Right lobe of liver (tissue), 6 donors: ENCODE measurements around the gene METTL4. TPM values are rescaled to one million over a fixed set of nuclear protein-coding genes. Genes with fewer than 3 reads are reported as not detected.
"Not testable (repeated sequence)": the region's sequence is repeated elsewhere in the genome, so short reads cannot be mapped to it uniquely, and the experiment has no call there.

Experiments
- ATAC-seq, 4 donors: fragments of 200-7000 bp; cut with Tn5 transposase; one replicate each; pipeline ENCODE4 v1.9.1; 2020; ENCODE audit warnings: mild to moderate bottlenecking in 4 of 4, moderate library complexity in 4 of 4
- DNase-seq, 3 donors: peaks; one replicate each; pipeline ENCODE4 v3.0.0-alpha.2; 2020
- H3K27ac ChIP-seq, 3 donors: fragments of 200-600 bp; one replicate each; pipeline ENCODE4 v1.8.0; 2022
- H3K27me3 ChIP-seq, 2 donors: fragments of 200-600 bp; one replicate each; pipeline ENCODE4 v1.8.0; 2022
- H3K36me3 ChIP-seq, 4 donors: fragments of 200-600 bp; sonication (generic) in 1 of 4; one replicate each; pipeline versions ENCODE4 v1.5.1 to v1.8.0; 2017 to 2022; ENCODE audit warnings: control low read depth in 1 of 4
- H3K4me1 ChIP-seq, 4 donors: fragments of 200-600 bp; sonication (generic) in 1 of 4; one replicate each; pipeline versions ENCODE4 v1.5.1 to v1.8.0; 2017 to 2022; ENCODE audit warnings: control low read depth in 1 of 4
- H3K4me3 ChIP-seq, 3 donors: fragments of 200-600 bp; one replicate each; pipeline ENCODE4 v1.8.0; 2022
- H3K9me3 ChIP-seq, 4 donors: fragments of 200-600 bp; sonication (generic) in 1 of 4; one replicate each; pipeline versions ENCODE4 v1.5.1 to v1.8.0; 2017 to 2022; ENCODE audit warnings: control low read depth in 1 of 4
- POLR2A ChIP-seq: fragments of 450-650 bp; IDR thresholded peaks from one replicate; pipeline ENCODE4 v1.6.1; 2017; ENCODE audit warnings: antibody characterized with exemption, mild to moderate bottlenecking
- WGBS: methylation state at CpG from one replicate; pipeline ENCODE4 v1.1.6; 2018; ENCODE audit warnings: low coverage, low lambda C conversion rate; ENCODE audit not compliant: insufficient coverage; ENCODE audit errors: missing lambda C conversion rate; 5-methylcytosine and 5-hydroxymethylcytosine counted together
- intact Hi-C, 2 donors: fragments of 100-400 bp; cut with DNase I; formaldehyde crosslinking; loops; one replicate each; pipeline versions ENCODE4 v1.11.2 to v1.14.1; 2022
- total RNA-seq, 6 experiments: library from RNA; depleted of rRNA in 2 of 6; stranded (reverse); fragments of >200 nt in 2 of 6; fragmentation: NEBNext Ultra II Directional in 3 of 6; extraction: Animal tissue kit (Norgen Biotek cat#: 25700) in 3 of 6; gene quantifications; one replicate each; pipeline versions ENCODE4 v1.1.0 to v1.2.4, GENCODE V29; 2016 to 2023
- TF ChIP-seq, protein P1 (sequence below), 4 donors: fragments of 200-600 bp in 3 of 4; fragments of 450-650 bp in 1 of 4; IDR thresholded peaks; one replicate each; pipeline versions ENCODE4 v1.5.1 to v1.8.0; 2016 to 2022; ENCODE audit warnings: antibody characterized with exemption in 4 of 4, mild to moderate bottlenecking in 2 of 4
- donor health status: DM: no; HTN: yes; CAD: no.
- donor health status: DM: no; HTN: no; CAD: no.
- donor health status: DM: no; HTN: no; CAD: no.
- donor health status: DM: no; HTN: yes; CAD: no.
- donor health status: DM: no; HTN: yes; CAD: no.

Gene METTL4
- total RNA-seq, 6 experiments from 2014 or later: 3.2 to 4.9 (median 3.3) TPM

DNA sequence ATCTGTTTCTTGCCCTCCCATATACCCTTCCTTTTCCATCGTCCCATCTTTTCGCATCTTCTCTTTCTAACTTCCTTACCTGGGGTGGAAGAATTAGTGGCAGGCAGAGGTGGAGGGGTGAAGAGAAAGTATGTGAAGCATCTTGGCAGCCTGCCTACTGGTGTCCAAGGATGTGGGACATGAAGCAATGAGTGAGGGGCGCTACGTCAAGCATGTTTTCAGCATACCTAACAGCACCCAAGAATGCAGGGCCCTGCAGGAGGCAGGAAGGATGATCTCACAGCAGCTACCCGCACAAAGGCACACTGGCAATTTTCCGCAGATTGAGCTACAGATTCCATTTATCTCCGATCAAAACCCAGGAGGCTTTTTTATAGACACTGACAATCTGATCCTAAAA, 42.2 kb downstream of the METTL4 start:
- no peak for DNase-seq
- intact Hi-C loops: no loop called here

DNA sequence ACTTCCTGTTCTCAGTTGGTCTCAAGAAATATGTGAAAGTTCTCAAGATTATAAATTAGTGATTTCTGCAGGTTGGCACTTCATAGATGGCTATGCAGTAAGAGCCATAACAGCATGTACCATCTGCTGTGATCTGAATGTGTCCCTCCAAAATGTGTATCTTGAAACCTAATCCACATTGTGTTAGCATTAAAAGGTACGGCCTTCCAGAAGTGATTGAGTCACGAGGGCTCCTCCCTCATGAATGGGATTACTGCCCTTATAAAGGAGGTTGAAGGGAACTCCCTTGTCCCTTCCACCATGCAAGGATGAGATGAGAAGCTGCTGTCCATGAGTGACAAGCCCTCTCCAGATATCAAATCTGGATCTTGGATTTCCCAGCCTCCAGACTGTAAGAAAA, 45.0 kb downstream of the METTL4 start:
- WGBS: 68% methylated on average over 2 of the region's 2 CpGs
- intact Hi-C loops: no loop called here

More for the DNA sequence above, 42.2 kb downstream of the METTL4 start:
- TF ChIP-seq POLR2A: no peak
- TF ChIP-seq, protein P1, sequence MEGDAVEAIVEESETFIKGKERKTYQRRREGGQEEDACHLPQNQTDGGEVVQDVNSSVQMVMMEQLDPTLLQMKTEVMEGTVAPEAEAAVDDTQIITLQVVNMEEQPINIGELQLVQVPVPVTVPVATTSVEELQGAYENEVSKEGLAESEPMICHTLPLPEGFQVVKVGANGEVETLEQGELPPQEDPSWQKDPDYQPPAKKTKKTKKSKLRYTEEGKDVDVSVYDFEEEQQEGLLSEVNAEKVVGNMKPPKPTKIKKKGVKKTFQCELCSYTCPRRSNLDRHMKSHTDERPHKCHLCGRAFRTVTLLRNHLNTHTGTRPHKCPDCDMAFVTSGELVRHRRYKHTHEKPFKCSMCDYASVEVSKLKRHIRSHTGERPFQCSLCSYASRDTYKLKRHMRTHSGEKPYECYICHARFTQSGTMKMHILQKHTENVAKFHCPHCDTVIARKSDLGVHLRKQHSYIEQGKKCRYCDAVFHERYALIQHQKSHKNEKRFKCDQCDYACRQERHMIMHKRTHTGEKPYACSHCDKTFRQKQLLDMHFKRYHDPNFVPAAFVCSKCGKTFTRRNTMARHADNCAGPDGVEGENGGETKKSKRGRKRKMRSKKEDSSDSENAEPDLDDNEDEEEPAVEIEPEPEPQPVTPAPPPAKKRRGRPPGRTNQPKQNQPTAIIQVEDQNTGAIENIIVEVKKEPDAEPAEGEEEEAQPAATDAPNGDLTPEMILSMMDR (IDR thresholded peaks at IDR 0.05): no peak
- Histone ChIP-seq H3K4me1 (no peaks in the 10 kb centered on the region), H3K36me3 (no peaks in the 10 kb centered on the region), H3K4me3 (no peak overlapping the region), H3K9me3 (no peaks in the 10 kb centered on the region), H3K27ac (no peak overlapping the region), H3K27me3 (no peaks in the 10 kb centered on the region)
- WGBS: 96% methylated on average over 7 of the region's 7 CpGs
- no peak for ATAC-seq

DNA sequence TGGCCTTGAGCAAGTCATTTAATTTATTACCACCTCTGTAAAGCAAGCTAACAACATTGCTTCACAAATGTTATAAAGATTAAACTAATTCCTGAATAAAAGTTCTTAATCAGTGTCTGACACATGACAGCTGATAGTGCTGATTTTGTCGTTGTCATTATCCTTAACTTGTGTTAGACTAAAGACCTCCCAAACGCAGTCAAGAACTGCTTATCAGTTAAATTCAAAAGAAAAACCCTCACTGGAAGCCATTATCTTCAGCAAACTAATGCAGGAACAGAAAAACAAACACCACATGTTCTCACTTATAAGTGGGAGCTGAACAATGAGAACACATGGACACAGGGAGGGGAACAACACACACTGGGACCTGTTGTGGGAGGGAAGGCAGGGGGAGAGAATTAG, 46.5 kb downstream of the METTL4 start:
- H3K4me3 ChIP-seq, H3K27me3 ChIP-seq, H3K4me1 ChIP-seq, intact Hi-C loops, ATAC-seq, DNase-seq, H3K27ac ChIP-seq, H3K9me3 ChIP-seq, H3K36me3 ChIP-seq: not testable (repeated sequence)
- 15% methylated on average over 2 of the region's 2 CpGs for WGBS

More for the DNA sequence above, 45.0 kb downstream of the METTL4 start:
- H3K4me1 ChIP-seq: no peaks in the 10 kb centered on the region
- no peak overlapping the region for H3K4me3 ChIP-seq
- no peak overlapping the region for H3K27ac ChIP-seq
- no peaks in the 10 kb centered on the region for H3K27me3 ChIP-seq
- no peaks in the 10 kb centered on the region for H3K36me3 ChIP-seq
- ATAC-seq: no peak
- H3K9me3 ChIP-seq: no peaks in the 10 kb centered on the region
- TF ChIP-seq POLR2A: no peak
- TF ChIP-seq, protein P1 (IDR thresholded peaks at IDR 0.05): no peak
- DNase-seq: no peak

DNA sequence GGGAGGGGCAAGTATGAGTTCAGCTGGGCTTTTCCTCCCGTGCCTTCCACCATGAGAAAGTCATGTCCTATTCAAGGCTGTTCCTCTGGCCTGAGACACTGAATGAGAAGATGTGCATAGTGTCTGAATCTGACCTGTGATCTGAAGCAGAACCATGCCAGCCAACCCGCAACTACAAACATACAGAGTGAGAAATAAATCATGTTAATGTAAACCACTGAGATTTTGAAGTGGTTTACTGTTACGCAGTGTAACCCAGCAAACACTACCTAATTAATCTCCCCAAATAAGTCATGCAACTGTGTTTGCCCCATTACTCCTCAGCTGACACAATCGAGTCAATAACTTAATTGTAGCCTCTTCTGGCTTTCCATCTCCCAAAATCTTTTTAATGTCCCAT, 49.2 kb downstream of the METTL4 start:
- intact Hi-C loops: no loop called here
- Histone ChIP-seq H3K9me3 (no peaks in the 10 kb centered on the region), H3K27ac (no peak overlapping the region), H3K27me3 (no peaks in the 10 kb centered on the region), H3K36me3 (no peaks in the 10 kb centered on the region), H3K4me1 (no peaks in the 10 kb centered on the region), H3K4me3 (no peak overlapping the region)
- DNase-seq: no peak
- WGBS: 61% methylated on average over 2 of the region's 4 CpGs
- TF ChIP-seq, protein P1 (IDR thresholded peaks at IDR 0.05): no peak
- no peak for TF ChIP-seq POLR2A
- no peak for ATAC-seq

DNA sequence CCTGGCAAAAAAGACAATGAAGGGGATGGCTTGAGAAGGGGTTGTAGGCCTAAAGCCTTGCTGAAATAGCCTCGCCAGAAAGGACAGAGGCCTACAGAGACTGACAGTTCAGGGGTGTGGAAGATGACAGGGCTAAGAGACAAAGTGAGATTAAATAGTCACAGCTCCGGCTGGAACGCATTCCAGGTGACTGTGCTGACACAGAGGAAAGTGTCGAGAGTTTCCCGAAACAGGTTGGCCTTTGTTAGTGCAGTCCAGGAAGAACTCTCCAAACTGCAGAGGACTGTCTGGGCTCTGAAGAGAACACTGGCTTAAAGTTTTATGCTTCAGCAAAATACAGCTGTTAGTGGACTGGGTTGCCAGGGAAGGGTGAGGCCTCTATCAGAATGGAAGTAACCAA, 52.8 kb downstream of the METTL4 start:
- ATAC-seq (no peak), DNase-seq (no peak)
- Histone ChIP-seq H3K4me3 (no peak overlapping the region), H3K36me3 (no peaks in the 10 kb centered on the region), H3K27ac (no peak overlapping the region), H3K9me3 (no peaks in the 10 kb centered on the region), H3K27me3 (no peaks in the 10 kb centered on the region), H3K4me1 (no peaks in the 10 kb centered on the region)
- no peak for TF ChIP-seq POLR2A
- TF ChIP-seq, protein P1 (IDR thresholded peaks at IDR 0.05): no peak
- 72% methylated on average over 5 of the region's 5 CpGs for whole genome bisulfite sequencing
- intact Hi-C loops: no loop called here
